PFSK-1 (cell line): ENCODE results near the gene CST8.

Experiments used
- POLR2AphosphoS5 ChIP-seq: IDR thresholded peaks from 2 replicates; pipeline ENCODE4 v1.6.1; 2012; ENCODE audit warnings: low read depth, mild to moderate bottlenecking, control low read depth, low read length, moderate library complexity
- SIN3A ChIP-seq: IDR thresholded peaks from 2 replicates; pipeline ENCODE4 v1.6.1; 2012; ENCODE audit warnings: mild to moderate bottlenecking, low read length, moderate library complexity, borderline replicate concordance; ENCODE audit not compliant: insufficient read depth
- TAF1 ChIP-seq: IDR thresholded peaks from 2 replicates; pipeline ENCODE4 v1.6.1; 2012; ENCODE audit warnings: low read length, control low read depth, borderline replicate concordance; ENCODE audit not compliant: insufficient read depth
- TF ChIP-seq, protein P1 (sequence below), 2 experiments: IDR thresholded peaks; 2 replicates each; pipeline versions ENCODE4 v1.6.1 to v1.8.0; 2011 to 2012; ENCODE audit warnings: low read depth in 2 of 2, low read length in 2 of 2, control low read depth in 1 of 2, inconsistent platforms in 1 of 2, mild to moderate bottlenecking in 1 of 2, moderate library complexity in 1 of 2; ENCODE audit not compliant: insufficient read depth in 1 of 2

DNA sequence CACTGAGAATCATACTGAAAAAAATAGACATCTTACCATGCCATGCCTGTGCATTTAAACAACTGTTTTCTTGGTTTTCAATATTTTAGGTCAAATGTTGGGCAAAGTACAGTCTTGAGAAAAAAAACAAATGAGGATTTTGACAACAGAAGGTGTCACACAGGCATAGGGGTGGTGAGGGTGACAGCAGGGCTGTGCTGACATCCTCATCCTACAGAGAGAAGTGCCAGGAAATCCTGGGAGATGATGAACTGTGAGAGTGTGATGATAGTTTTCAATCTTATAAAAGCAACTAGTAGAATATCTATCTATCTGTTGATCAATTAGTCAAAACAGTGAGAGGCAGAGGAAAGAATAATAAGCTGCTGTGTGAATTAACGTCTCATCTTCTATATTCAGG lies 23.9 kb downstream of the CST8 start:
- TF ChIP-seq POLR2AphosphoS5 (no peak), SIN3A (no peak), TAF1 (no peak)
- TF ChIP-seq, protein P1, sequence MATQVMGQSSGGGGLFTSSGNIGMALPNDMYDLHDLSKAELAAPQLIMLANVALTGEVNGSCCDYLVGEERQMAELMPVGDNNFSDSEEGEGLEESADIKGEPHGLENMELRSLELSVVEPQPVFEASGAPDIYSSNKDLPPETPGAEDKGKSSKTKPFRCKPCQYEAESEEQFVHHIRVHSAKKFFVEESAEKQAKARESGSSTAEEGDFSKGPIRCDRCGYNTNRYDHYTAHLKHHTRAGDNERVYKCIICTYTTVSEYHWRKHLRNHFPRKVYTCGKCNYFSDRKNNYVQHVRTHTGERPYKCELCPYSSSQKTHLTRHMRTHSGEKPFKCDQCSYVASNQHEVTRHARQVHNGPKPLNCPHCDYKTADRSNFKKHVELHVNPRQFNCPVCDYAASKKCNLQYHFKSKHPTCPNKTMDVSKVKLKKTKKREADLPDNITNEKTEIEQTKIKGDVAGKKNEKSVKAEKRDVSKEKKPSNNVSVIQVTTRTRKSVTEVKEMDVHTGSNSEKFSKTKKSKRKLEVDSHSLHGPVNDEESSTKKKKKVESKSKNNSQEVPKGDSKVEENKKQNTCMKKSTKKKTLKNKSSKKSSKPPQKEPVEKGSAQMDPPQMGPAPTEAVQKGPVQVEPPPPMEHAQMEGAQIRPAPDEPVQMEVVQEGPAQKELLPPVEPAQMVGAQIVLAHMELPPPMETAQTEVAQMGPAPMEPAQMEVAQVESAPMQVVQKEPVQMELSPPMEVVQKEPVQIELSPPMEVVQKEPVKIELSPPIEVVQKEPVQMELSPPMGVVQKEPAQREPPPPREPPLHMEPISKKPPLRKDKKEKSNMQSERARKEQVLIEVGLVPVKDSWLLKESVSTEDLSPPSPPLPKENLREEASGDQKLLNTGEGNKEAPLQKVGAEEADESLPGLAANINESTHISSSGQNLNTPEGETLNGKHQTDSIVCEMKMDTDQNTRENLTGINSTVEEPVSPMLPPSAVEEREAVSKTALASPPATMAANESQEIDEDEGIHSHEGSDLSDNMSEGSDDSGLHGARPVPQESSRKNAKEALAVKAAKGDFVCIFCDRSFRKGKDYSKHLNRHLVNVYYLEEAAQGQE (IDR thresholded peaks at IDR 0.05; ENCODE audit: insufficient read depth in 1 of 2, low read depth in 2 of 2, low read length in 2 of 2), result no peak
